ENCODE measurements around the gene BTBD6.

Gene BTBD6

GRCh38 chr14:105229099-105229655 lies 19.2 kb upstream of the BTBD6 start:
- DNase-seq (ENCODE audit: low spot score) = no peak

- no peak for DNase-seq (ENCODE audit: low spot score)
These were observed 7.3 kb upstream of the BTBD6 start for GRCh38 chr14:105240811-105241576.

GRCh38 chr14:105241641-105242040 lies 6.7 kb upstream of the BTBD6 start:
- DNase-seq (ENCODE audit: low spot score) = no peak

- no peak for DNase-seq (ENCODE audit: low spot score)
These were observed 4.0 kb upstream of the BTBD6 start for GRCh38 chr14:105244334-105244733.

GRCh38 chr14:105247026-105247425 lies 1.3 kb upstream of the BTBD6 start:
- DNase-seq (ENCODE audit: low spot score) = no peak

- no peak for DNase-seq (ENCODE audit: low spot score)
These were observed 492 bp upstream of the BTBD6 start for GRCh38 chr14:105247715-105248367.

- DNase-seq (ENCODE audit: low spot score) = no peak
These were observed 1.1 kb downstream of the BTBD6 start for GRCh38 chr14:105249182-105250007.

GRCh38 chr14:105250008-105250366 lies 1.7 kb downstream of the BTBD6 start:
- DNase-seq (ENCODE audit: low spot score) = no peak

- DNase-seq (ENCODE audit: low spot score) = no peak
These were observed 2.7 kb downstream of the BTBD6 start for GRCh38 chr14:105250986-105251385.

GRCh38 chr14:105251920-105252319 lies 3.6 kb downstream of the BTBD6 start:
- DNase-seq (ENCODE audit: low spot score) = no peak

- no peak for DNase-seq (ENCODE audit: low spot score)
These were observed 4.4 kb downstream of the BTBD6 start for GRCh38 chr14:105252552-105253328.

- no peak for DNase-seq (ENCODE audit: low spot score)
These were observed 5.0 kb downstream of the BTBD6 start for GRCh38 chr14:105253329-105253682.

GRCh38 chr14:105255021-105255507 lies 6.7 kb downstream of the BTBD6 start:
- DNase-seq (ENCODE audit: low spot score) = no peak

- no peak for DNase-seq (ENCODE audit: low spot score)
These were observed 8.1 kb downstream of the BTBD6 start for GRCh38 chr14:105256292-105256960.

- no peak for DNase-seq (ENCODE audit: low spot score)
These were observed 9.1 kb downstream of the BTBD6 start for GRCh38 chr14:105257464-105257863.

- DNase-seq (ENCODE audit: low spot score) = no peak
These were observed 10.5 kb downstream of the BTBD6 start for GRCh38 chr14:105258846-105259245.

- DNase-seq (ENCODE audit: low spot score) = no peak
These were observed 12.6 kb downstream of the BTBD6 start for GRCh38 chr14:105260959-105261358.

- no peak for DNase-seq (ENCODE audit: low spot score)
These were observed 13.4 kb downstream of the BTBD6 start for GRCh38 chr14:105261781-105262180.

GRCh38 chr14:105267820-105268548 lies 19.7 kb downstream of the BTBD6 start:
- DNase-seq (ENCODE audit: low spot score) = no peak

- no peak for DNase-seq (ENCODE audit: low spot score)
These were observed 20.5 kb downstream of the BTBD6 start for GRCh38 chr14:105268736-105269354.
